Hepatocyte (in vitro differentiated cells): ENCODE measurements around the gene RASGRF1. TPM values are rescaled to one million over a fixed set of nuclear protein-coding genes. Genes with fewer than 3 reads are reported as not detected.

Experiments
- DNase-seq: peaks from one replicate; pipeline ENCODE4 v3.0.0-alpha.2; 2016; ENCODE audit warnings: low spot score
- H2AFZ ChIP-seq: fragments of 200-600 bp; sonication (generic); 2 replicates; pipeline ENCODE4 v1.6.0; 2016; ENCODE audit warnings: antibody characterized with exemption, mild to moderate bottlenecking
- H3K27ac ChIP-seq: fragments of 200-600 bp; sonication (generic); 2 replicates; pipeline ENCODE4 v1.5.1; 2016; ENCODE audit warnings: mild to moderate bottlenecking
- H3K27me3 ChIP-seq: fragments of 200-600 bp; sonication (generic); 2 replicates; pipeline ENCODE4 v1.6.1; 2016
- H3K36me3 ChIP-seq: fragments of 200-600 bp; sonication (generic); replicated peaks from 2 replicates; pipeline ENCODE4 v1.5.1; 2016; ENCODE audit warnings: low read depth; ENCODE audit not compliant: insufficient read depth
- H3K4me1 ChIP-seq: fragments of 200-600 bp; sonication (generic); 2 replicates; pipeline ENCODE4 v1.5.1; 2016; ENCODE audit warnings: mild to moderate bottlenecking, moderate library complexity; ENCODE audit not compliant: insufficient read depth
- H3K4me2 ChIP-seq: fragments of 200-600 bp; sonication (generic); 2 replicates; pipeline ENCODE4 v1.6.0; 2016
- H3K4me3 ChIP-seq: fragments of 200-600 bp; sonication (generic); 2 replicates; pipeline ENCODE4 v1.5.1; 2016; ENCODE audit warnings: mild to moderate bottlenecking
- H3K79me2 ChIP-seq: fragments of 200-600 bp; sonication (generic); 2 replicates; pipeline ENCODE4 v1.6.0; 2017; ENCODE audit warnings: mild to moderate bottlenecking
- H3K9me2 ChIP-seq: fragments of 200-600 bp; sonication (generic); replicated peaks from 2 replicates; pipeline ENCODE4 v1.6.0; 2017; ENCODE audit warnings: mild to moderate bottlenecking; ENCODE audit not compliant: insufficient read depth
- H3K9me3 ChIP-seq: fragments of 200-600 bp; sonication (generic); 2 replicates; pipeline ENCODE4 v1.5.1; 2016; ENCODE audit warnings: low read depth, mild to moderate bottlenecking
- H4K20me1 ChIP-seq: fragments of 200-600 bp; sonication (generic); 2 replicates; pipeline ENCODE4 v1.6.0; 2016; ENCODE audit warnings: mild to moderate bottlenecking; ENCODE audit not compliant: insufficient read depth, poor library complexity, severe bottlenecking
- CTCF ChIP-seq: fragments of 200-600 bp; sonication (generic); IDR thresholded peaks from 2 replicates; pipeline ENCODE4 v1.5.1; 2016; ENCODE audit warnings: antibody characterized with exemption, mild to moderate bottlenecking; ENCODE audit not compliant: poor library complexity
- EZH2 ChIP-seq: fragments of 200-600 bp; sonication (generic); IDR thresholded peaks from 2 replicates; pipeline ENCODE4 v1.6.1; 2016; ENCODE audit warnings: antibody characterized with exemption, mild to moderate bottlenecking, borderline replicate concordance
- EZH2phosphoT487 ChIP-seq: fragments of 200-600 bp; sonication (generic); IDR thresholded peaks from one replicate; pipeline ENCODE4 v1.6.1; 2018; ENCODE audit warnings: antibody characterized with exemption, mild to moderate bottlenecking, low read depth, moderate library complexity; ENCODE audit not compliant: unreplicated experiment, severe bottlenecking
- WGBS: methylation state at CpG from one replicate; pipeline ENCODE4 v1.1.6; 2016; ENCODE audit warnings: low lambda C conversion rate; ENCODE audit errors: missing lambda C conversion rate; 5-methylcytosine and 5-hydroxymethylcytosine counted together
- polyA plus RNA-seq: library from polyadenylated mRNA; unstranded; fragments of >200 nt; fragmentation: Nextera tagmentation; extraction: Ambion mirVana; gene quantifications from 2 replicates; pipeline ENCODE4 v1.2.1, GENCODE V29; 2016
- total RNA-seq: library from RNA; depleted of rRNA; stranded (reverse); fragments of >200 nt; gene quantifications from 2 replicates; pipeline ENCODE4 v1.2.3, GENCODE V29; 2014

Gene RASGRF1
- total and polyA plus RNA-seq, 2 experiments from 2014 or later = 0.52 to 1.5 TPM

DNA sequence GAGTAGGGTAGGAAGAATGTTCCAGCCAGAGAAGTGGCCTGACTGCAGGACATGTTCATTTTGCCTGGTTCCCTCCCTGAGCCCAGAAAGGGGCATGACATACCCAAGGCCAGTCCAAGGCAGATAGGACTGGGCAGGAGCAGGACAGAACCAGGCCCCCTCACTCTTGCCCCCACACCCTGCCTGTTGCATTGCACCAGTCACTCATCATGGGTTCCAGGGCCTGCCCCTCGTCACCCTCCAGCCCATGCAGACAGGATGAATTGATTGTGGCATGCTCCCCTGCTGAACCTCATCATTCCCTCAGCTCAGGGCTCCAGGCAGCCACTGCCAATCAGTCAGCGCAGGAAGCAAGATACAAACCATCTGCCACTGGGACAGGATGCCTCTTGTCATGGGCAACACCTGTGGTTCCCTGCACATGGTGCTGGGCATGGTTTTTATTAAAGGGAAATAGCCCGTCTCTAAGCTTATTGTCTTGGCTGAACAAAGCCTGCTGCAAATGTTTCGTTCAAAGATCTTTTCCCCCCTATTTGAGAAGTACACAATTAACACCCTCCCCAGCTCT, 48.9 kb downstream of the RASGRF1 start:
- TF ChIP-seq EZH2phosphoT487 = no peak
- no peak for TF ChIP-seq EZH2
- no peak for TF ChIP-seq CTCF
- Histone ChIP-seq H3K9me2 (no peaks in the 10 kb centered on the region), H3K79me2 (no peaks in the 10 kb centered on the region), H3K9me3 (no peaks in the 10 kb centered on the region), H3K27ac (no peak overlapping the region), H3K4me3 (no peak overlapping the region), H3K4me1 (no peaks in the 10 kb centered on the region), H3K4me2 (no peak overlapping the region), H3K27me3 (no peaks in the 10 kb centered on the region), H4K20me1 (no peaks in the 10 kb centered on the region), H2AFZ (no peak overlapping the region), H3K36me3 (no peaks in the 10 kb centered on the region)
- 86% methylated on average over 4 of the region's 4 CpGs for WGBS
- no peak for DNase-seq

GRCh38 chr15:79037848-79038247, 52.7 kb downstream of the RASGRF1 start:
- Histone ChIP-seq H3K4me1 (no peaks in the 10 kb centered on the region), H3K9me3 (no peaks in the 10 kb centered on the region), H3K27me3 (no peaks in the 10 kb centered on the region), H3K36me3 (no peaks in the 10 kb centered on the region), H2AFZ (no peak overlapping the region), H3K4me3 (no peak overlapping the region), H3K9me2 (no peaks in the 10 kb centered on the region), H3K4me2 (no peak overlapping the region), H3K79me2 (no peaks in the 10 kb centered on the region), H4K20me1 (no peaks in the 10 kb centered on the region), H3K27ac (no peak overlapping the region)
- 92% methylated on average over 1 of the region's 1 CpG for WGBS
- DNase-seq = no peak
- no peak for TF ChIP-seq EZH2phosphoT487
- TF ChIP-seq EZH2 = no peak
- no peak for TF ChIP-seq CTCF

DNA sequence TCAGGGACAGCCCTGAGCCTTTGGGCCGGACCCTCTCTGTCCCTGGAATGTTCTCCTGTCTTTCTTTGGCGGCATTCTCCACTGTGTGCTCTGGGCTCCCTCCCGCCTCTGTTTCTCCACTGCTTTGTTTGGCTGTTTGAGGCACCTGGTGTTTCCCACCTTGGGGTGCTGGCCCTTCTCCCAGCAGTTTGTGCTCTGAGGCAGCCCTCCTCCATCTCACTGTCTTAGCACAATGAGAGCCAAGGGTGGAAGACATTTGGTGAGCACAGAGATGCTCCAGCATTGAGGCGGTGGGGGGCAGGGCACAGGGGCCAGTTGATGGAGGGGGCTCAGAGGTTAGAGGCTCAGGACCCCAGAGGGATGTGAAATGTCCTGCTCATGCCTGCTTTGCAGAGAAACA, 54.3 kb downstream of the RASGRF1 start:
- no peak for DNase-seq
- H3K36me3 ChIP-seq = no peaks in the 10 kb centered on the region
- H3K27ac ChIP-seq = no peak overlapping the region
- no peak for TF ChIP-seq EZH2
- no peak for TF ChIP-seq CTCF
- TF ChIP-seq EZH2phosphoT487 = no peak
- WGBS = 90% methylated on average over 4 of the region's 4 CpGs
- no peaks in the 10 kb centered on the region for H4K20me1 ChIP-seq
- no peak overlapping the region for H2AFZ ChIP-seq
- H3K4me1 ChIP-seq = no peaks in the 10 kb centered on the region
- H3K27me3 ChIP-seq = no peaks in the 10 kb centered on the region
- H3K9me3 ChIP-seq = no peaks in the 10 kb centered on the region
- no peaks in the 10 kb centered on the region for H3K9me2 ChIP-seq
- no peak overlapping the region for H3K4me3 ChIP-seq
- no peak overlapping the region for H3K4me2 ChIP-seq
- no peaks in the 10 kb centered on the region for H3K79me2 ChIP-seq
